Caco-2 (cell line): ENCODE results near the gene UMOD. TPM values are rescaled to one million over a fixed set of nuclear protein-coding genes. Genes with fewer than 3 reads are reported as not detected.

Experiments used
- BruUV-seq: library from RNA; stranded (reverse); fragments of 400-500 nt; replicated peaks from 2 replicates; lab custom pipeline; 2021; lab: Mats Ljungman, UMichigan
- CTCF ChIA-PET: fragments of 300-600 bp; sonication (Branson Sonifier 250); formaldehyde crosslinking; loops from one replicate; lab custom pipeline; 2022; ENCODE audit warnings: antibody characterized with exemption; lab: Charles Lee
- POLR2A ChIA-PET: fragments of 300-600 bp; sonication (Branson Sonifier 250); formaldehyde crosslinking; loops from one replicate; lab custom pipeline; 2022; ENCODE audit warnings: antibody characterized with exemption; lab: Charles Lee
- DNase-seq, 2 experiments: peaks; one replicate each; pipeline versions ENCODE4 v3.0.0 to v3.0.0-alpha.2; 2020 to 2022
- H3K27me3 ChIP-seq: replicated peaks from 2 replicates; pipeline ENCODE4 v1.6.0; 2011; ENCODE audit warnings: low read length; ENCODE audit not compliant: control insufficient read depth, insufficient read depth
- H3K36me3 ChIP-seq: 2 replicates; pipeline ENCODE4 v1.5.1; 2011; ENCODE audit warnings: low read length; ENCODE audit not compliant: control insufficient read depth, insufficient read depth
- H3K4me1 ChIP-seq: fragments of 250-450 bp; sonication (Bioruptor Pico); 2 replicates; pipeline ENCODE4 v1.5.1; 2020; ENCODE audit warnings: mild to moderate bottlenecking
- H3K4me3 ChIP-seq: 2 replicates; pipeline ENCODE4 v1.5.1; 2011; ENCODE audit warnings: low read depth, mild to moderate bottlenecking, control low read depth, low read length
- H3K9me3 ChIP-seq: fragments of 250-450 bp; sonication (Bioruptor Pico); 2 replicates; pipeline ENCODE4 v1.5.1; 2020; ENCODE audit warnings: mild to moderate bottlenecking, moderate library complexity
- H3K27ac Mint-ChIP-seq: one replicate; pipeline ENCODE4 v1.8.0; 2022; ENCODE audit warnings: mixed read lengths; ENCODE audit not compliant: unreplicated experiment
- H3K27me3 Mint-ChIP-seq: one replicate; pipeline ENCODE4 v1.8.0; 2022; ENCODE audit warnings: mixed read lengths; ENCODE audit not compliant: insufficient read depth, unreplicated experiment
- H3K36me3 Mint-ChIP-seq: one replicate; pipeline ENCODE4 v1.8.0; 2022; ENCODE audit warnings: mild to moderate bottlenecking, mixed read lengths; ENCODE audit not compliant: insufficient read depth, unreplicated experiment
- H3K4me1 Mint-ChIP-seq: one replicate; pipeline ENCODE4 v1.8.0; 2022; ENCODE audit warnings: low read depth, mixed read lengths; ENCODE audit not compliant: unreplicated experiment
- H3K4me3 Mint-ChIP-seq: one replicate; pipeline ENCODE4 v1.8.0; 2022; ENCODE audit warnings: mild to moderate bottlenecking, moderate library complexity, mixed read lengths; ENCODE audit not compliant: unreplicated experiment
- H3K9me3 Mint-ChIP-seq: one replicate; pipeline ENCODE4 v1.8.0; 2022; ENCODE audit warnings: mixed read lengths; ENCODE audit not compliant: unreplicated experiment
- CTCF ChIP-seq, 2 experiments: fragments of 200-600 bp in 1 of 2; IDR thresholded peaks; 1 replicate in 1 of 2; 2 replicates in 1 of 2; pipeline versions ENCODE4 v1.5.1 to v1.8.0; 2011 to 2022; ENCODE audit warnings: antibody characterized with exemption in 1 of 2, control low read depth in 1 of 2, inconsistent platforms in 1 of 2, low read depth in 1 of 2, low read length in 1 of 2, mild to moderate bottlenecking in 1 of 2, moderate library complexity in 1 of 2; ENCODE audit not compliant: insufficient read depth in 1 of 2, severe bottlenecking in 1 of 2, unreplicated experiment in 1 of 2
- intact Hi-C: fragments of 100-400 bp; cut with micrococcal nuclease; formaldehyde crosslinking; loops from one replicate; pipeline ENCODE4 v1.10.0; 2022; ENCODE audit not compliant: unreplicated experiment
- total RNA-seq: library from RNA; stranded (reverse); gene quantifications from 2 replicates; pipeline ENCODE4 v1.2.3, GENCODE V29; 2022

UMOD gene
- total RNA-seq, 1 experiment from 2014 or later: not detected

GRCh38 chr16:20385844-20386832 is 33.6 kb upstream of the UMOD start:
- TF ChIP-seq CTCF (IDR thresholded peaks at IDR 0.05; ENCODE audit: insufficient read depth in 1 of 2, low read depth in 1 of 2, low read length in 1 of 2, severe bottlenecking in 1 of 2, unreplicated experiment in 1 of 2): peak; percentile 68 to 85
- no peaks in the 10 kb centered on the region for H3K4me1 Mint-ChIP-seq
- Histone ChIP-seq H3K27me3 (no peaks in the 10 kb centered on the region), H3K4me1 (no peaks in the 10 kb centered on the region), H3K9me3 (no peaks in the 10 kb centered on the region), H3K36me3 (no peaks in the 10 kb centered on the region), H3K4me3 (no peak overlapping the region)
- no TSS peak for BruUV-seq
- ChIA-PET CTCF (interaction anchor here (0.6 to 2.0 kb wide), 15 partner anchors 52 to 808 kb away, joined by 3 to 42 read pairs (median 4); no protein-coding TSS in a partner anchor), POLR2A (no interaction called here)
- H3K36me3 Mint-ChIP-seq: no peaks in the 10 kb centered on the region
- DNase-seq: peak; percentile 62 to 68
- H3K27ac Mint-ChIP-seq: no peak overlapping the region
- H3K4me3 Mint-ChIP-seq: no peak overlapping the region
- no peaks in the 10 kb centered on the region for H3K9me3 Mint-ChIP-seq
- H3K27me3 Mint-ChIP-seq: peaks cover 3% of the 10 kb centered on the region
- intact Hi-C loops: loop anchor here (1.0 to 10.0 kb wide), 3 partner anchors 86 to 781 kb away; partner anchors contain the start of gene ACSM1

GRCh38 chr16:20383106-20384029 is 30.9 kb upstream of the UMOD start:
- no peak overlapping the region for H3K27ac Mint-ChIP-seq
- H3K27me3 Mint-ChIP-seq: peaks cover 5% of the 10 kb centered on the region
- TF ChIP-seq CTCF (IDR thresholded peaks at IDR 0.05; ENCODE audit: insufficient read depth in 1 of 2, low read depth in 1 of 2, low read length in 1 of 2, severe bottlenecking in 1 of 2, unreplicated experiment in 1 of 2): peak; percentile 62 to 80
- DNase-seq: peak; percentile 71 to 74
- Histone ChIP-seq H3K4me1 (no peaks in the 10 kb centered on the region), H3K4me3 (no peak overlapping the region), H3K36me3 (no peaks in the 10 kb centered on the region), H3K9me3 (no peaks in the 10 kb centered on the region), H3K27me3 (no peaks in the 10 kb centered on the region)
- H3K4me1 Mint-ChIP-seq: no peaks in the 10 kb centered on the region
- intact Hi-C loops: loop anchor here (1.0 to 10.0 kb wide), 4 partner anchors 311 to 779 kb away; partner anchors contain the start of gene ACSM1
- no peak overlapping the region for H3K4me3 Mint-ChIP-seq
- no TSS peak for BruUV-seq
- no peaks in the 10 kb centered on the region for H3K36me3 Mint-ChIP-seq
- ChIA-PET CTCF (interaction anchor here (0.6 to 2.0 kb wide), 7 partner anchors 21 to 848 kb away, joined by 3 to 14 read pairs (median 3); partner anchors contain the start of gene PDILT), POLR2A (no interaction called here)
- H3K9me3 Mint-ChIP-seq: no peaks in the 10 kb centered on the region
